Measurements from ENCODE around the gene MPRIP.

DNA sequence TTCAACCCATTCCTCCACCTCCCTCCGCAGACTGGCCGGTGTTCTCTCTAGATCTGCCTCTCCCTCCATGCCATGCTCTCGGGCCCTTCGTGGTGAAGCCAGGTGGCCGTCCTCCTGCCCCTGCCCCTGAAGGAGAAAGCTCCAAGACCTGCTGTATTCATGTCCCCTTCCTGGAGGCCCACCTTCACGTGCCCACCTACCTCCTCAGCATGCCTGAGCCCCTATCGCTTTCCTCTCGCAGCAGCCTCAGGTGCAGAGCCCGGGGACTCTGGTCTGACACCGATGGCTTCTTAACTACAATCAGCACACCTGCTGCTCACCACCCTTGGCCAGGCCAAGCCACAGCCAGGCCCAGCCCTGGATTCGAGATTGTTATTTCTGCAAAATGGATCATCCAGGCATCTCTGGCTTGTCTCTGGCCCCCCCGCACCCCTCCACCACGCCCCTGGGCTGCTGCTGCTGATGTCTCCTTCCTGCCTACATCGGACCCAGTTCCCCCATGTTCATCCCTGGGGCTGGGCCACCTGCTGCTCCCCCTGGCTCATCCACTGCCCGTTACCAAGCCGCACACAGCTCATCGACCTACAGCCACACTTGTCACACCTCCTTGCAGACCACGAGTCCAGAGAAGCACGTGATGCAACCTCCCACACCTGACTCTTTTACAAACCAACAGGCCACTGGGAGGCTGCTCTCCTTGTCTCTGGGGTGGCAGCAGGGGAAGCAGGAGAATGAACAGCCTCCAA, 37.8 kb upstream of the MPRIP start:
- TF ChIP-seq, protein P1, sequence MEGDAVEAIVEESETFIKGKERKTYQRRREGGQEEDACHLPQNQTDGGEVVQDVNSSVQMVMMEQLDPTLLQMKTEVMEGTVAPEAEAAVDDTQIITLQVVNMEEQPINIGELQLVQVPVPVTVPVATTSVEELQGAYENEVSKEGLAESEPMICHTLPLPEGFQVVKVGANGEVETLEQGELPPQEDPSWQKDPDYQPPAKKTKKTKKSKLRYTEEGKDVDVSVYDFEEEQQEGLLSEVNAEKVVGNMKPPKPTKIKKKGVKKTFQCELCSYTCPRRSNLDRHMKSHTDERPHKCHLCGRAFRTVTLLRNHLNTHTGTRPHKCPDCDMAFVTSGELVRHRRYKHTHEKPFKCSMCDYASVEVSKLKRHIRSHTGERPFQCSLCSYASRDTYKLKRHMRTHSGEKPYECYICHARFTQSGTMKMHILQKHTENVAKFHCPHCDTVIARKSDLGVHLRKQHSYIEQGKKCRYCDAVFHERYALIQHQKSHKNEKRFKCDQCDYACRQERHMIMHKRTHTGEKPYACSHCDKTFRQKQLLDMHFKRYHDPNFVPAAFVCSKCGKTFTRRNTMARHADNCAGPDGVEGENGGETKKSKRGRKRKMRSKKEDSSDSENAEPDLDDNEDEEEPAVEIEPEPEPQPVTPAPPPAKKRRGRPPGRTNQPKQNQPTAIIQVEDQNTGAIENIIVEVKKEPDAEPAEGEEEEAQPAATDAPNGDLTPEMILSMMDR (IDR thresholded peaks at IDR 0.05): no peak
- no peak for TF ChIP-seq POLR2A (IDR thresholded peaks at IDR 0.05)
